H1 (cell line): ENCODE data around the gene PSPH. TPM values are rescaled to one million over a fixed set of nuclear protein-coding genes. Genes with fewer than 3 reads are reported as not detected.

ENCODE experiments used
- CTCF ChIA-PET: fragments of 300-600 bp; sonication (Branson Sonifier 250); formaldehyde crosslinking; loops from one replicate; lab custom pipeline; 2021; ENCODE audit not compliant: partially characterized antibody; lab: Charles Lee
- POLR2A ChIA-PET: fragments of 300-600 bp; sonication (Branson Sonifier 250); formaldehyde crosslinking; loops from one replicate; lab custom pipeline; 2021; ENCODE audit warnings: inconsistent platforms; ENCODE audit not compliant: partially characterized antibody; lab: Charles Lee
- DNase-seq, 2 experiments: peaks; one replicate each; pipeline versions ENCODE4 v3.0.0 to v3.0.0-alpha.2; 2010 to 2022; ENCODE audit warnings: low spot score in 2 of 2, low read depth in 1 of 2, mixed read lengths in 1 of 2
- FAIRE-seq: peaks from 2 replicates; lab custom pipeline; 2011; peaks lifted over from hg19 to GRCh38; lab: Jason Lieb, UNC
- H2AFZ ChIP-seq: 2 replicates; pipeline ENCODE4 v1.8.1; 2012; ENCODE audit warnings: low read length, inconsistent platforms
- H2AK5ac ChIP-seq: 2 replicates; pipeline ENCODE4 v1.6.1; 2013; ENCODE audit warnings: low read depth, low read length
- H2BK120ac ChIP-seq: replicated peaks from 2 replicates; pipeline ENCODE3; 2013; ENCODE audit warnings: low read depth, low read length, inconsistent platforms
- H2BK12ac ChIP-seq: 2 replicates; pipeline ENCODE4 v1.6.1; 2013; ENCODE audit warnings: low read depth, low read length
- H2BK15ac ChIP-seq: 2 replicates; pipeline ENCODE4 v1.6.1; 2013; ENCODE audit warnings: low read length
- H2BK20ac ChIP-seq: 2 replicates; pipeline ENCODE4 v1.6.1; 2013; ENCODE audit warnings: low read length
- H2BK5ac ChIP-seq: 2 replicates; pipeline ENCODE4 v1.6.1; 2013; ENCODE audit warnings: low read depth, low read length
- H3K14ac ChIP-seq: 2 replicates; pipeline ENCODE4 v1.6.1; 2013; ENCODE audit warnings: inconsistent platforms; ENCODE audit not compliant: insufficient read length
- H3K18ac ChIP-seq: 2 replicates; pipeline ENCODE4 v1.6.1; 2013; ENCODE audit warnings: low read length; ENCODE audit errors: extremely low read depth
- H3K23ac ChIP-seq: 2 replicates; pipeline ENCODE4 v1.6.1; 2013; ENCODE audit warnings: inconsistent platforms; ENCODE audit not compliant: insufficient read length
- H3K23me2 ChIP-seq: 2 replicates; pipeline ENCODE4 v1.6.1; 2013; ENCODE audit warnings: low read depth, low read length
- H3K27ac ChIP-seq: 2 replicates; pipeline ENCODE4 v1.6.1; 2011; ENCODE audit warnings: low read depth, low read length, inconsistent platforms
- H3K27me3 ChIP-seq, 4 experiments: replicated peaks in 1 of 4; 1 replicate in 1 of 4; 2 replicates in 3 of 4; pipeline versions ENCODE4 v1.6.1 to v1.8.1; 2011 to 2013; ENCODE audit warnings: low read length in 3 of 4, mild to moderate bottlenecking in 3 of 4, inconsistent platforms in 2 of 4, mixed read lengths in 2 of 4, moderate library complexity in 1 of 4; ENCODE audit not compliant: control insufficient read depth in 3 of 4, insufficient read depth in 3 of 4; ENCODE audit errors: extremely low read depth in 1 of 4
- H3K36me3 ChIP-seq, 4 experiments: 2 replicates each; pipeline versions ENCODE4 v1.6.1 to v1.8.1; 2011 to 2013; ENCODE audit warnings: mild to moderate bottlenecking in 4 of 4, low read length in 3 of 4, moderate library complexity in 2 of 4, control low read depth in 1 of 4, inconsistent platforms in 1 of 4; ENCODE audit not compliant: insufficient read depth in 4 of 4, control insufficient read depth in 2 of 4
- H3K4ac ChIP-seq: replicated peaks from 2 replicates; pipeline ENCODE3; 2013; ENCODE audit warnings: low read length, low read depth, mixed read lengths, inconsistent platforms; ENCODE audit not compliant: insufficient read length
- H3K4me1 ChIP-seq, 4 experiments: replicated peaks in 1 of 4; 1 replicate in 1 of 4; 2 replicates in 3 of 4; pipeline versions ENCODE4 v1.6.1 to v1.8.1; 2011 to 2013; ENCODE audit warnings: low read length in 3 of 4, inconsistent platforms in 2 of 4, mixed read lengths in 1 of 4; ENCODE audit not compliant: insufficient read depth in 4 of 4, control insufficient read depth in 3 of 4
- H3K4me2 ChIP-seq, 2 experiments: 2 replicates each; pipeline versions ENCODE4 v1.6.1 to v1.8.1; 2011 to 2013; ENCODE audit warnings: low read depth in 2 of 2, low read length in 2 of 2, control low read depth in 1 of 2, inconsistent platforms in 1 of 2, mild to moderate bottlenecking in 1 of 2; ENCODE audit not compliant: insufficient read depth in 1 of 2
- H3K4me3 ChIP-seq, 4 experiments: fragments of 200-600, 300-600 bp in 1 of 4; sonication (generic), shearing (Covaris generic), sonication (Bioruptor Twin) in 1 of 4; 2 replicates each; pipeline versions ENCODE4 v1.5.1 to v1.8.1; 2011 to 2016; ENCODE audit warnings: low read length in 4 of 4, low read depth in 3 of 4, control low read depth in 2 of 4, inconsistent platforms in 2 of 4, mild to moderate bottlenecking in 2 of 4, mixed read lengths in 1 of 4, moderate library complexity in 1 of 4; ENCODE audit not compliant: insufficient read depth in 2 of 4; ENCODE audit errors: extremely low read depth in 1 of 4
- H3K56ac ChIP-seq: replicated peaks from 2 replicates; pipeline ENCODE3; 2013; ENCODE audit warnings: low read depth, mild to moderate bottlenecking, mixed read lengths, low read length, inconsistent platforms; ENCODE audit not compliant: insufficient read length
- H3K79me1 ChIP-seq: 2 replicates; pipeline ENCODE4 v1.6.1; 2013; ENCODE audit warnings: low read depth, low read length, control low read depth
- H3K79me2 ChIP-seq, 2 experiments: 2 replicates each; pipeline versions ENCODE4 v1.6.1 to v1.8.1; 2012 to 2013; ENCODE audit warnings: low read length in 2 of 2, mild to moderate bottlenecking in 2 of 2, inconsistent platforms in 1 of 2; ENCODE audit not compliant: insufficient read depth in 2 of 2, control insufficient read depth in 1 of 2
- H3K9ac ChIP-seq, 4 experiments: replicated peaks in 1 of 4; 1 replicate in 1 of 4; 2 replicates in 3 of 4; pipeline versions ENCODE4 v1.6.1 to v1.8.1; 2011 to 2013; ENCODE audit warnings: low read depth in 3 of 4, low read length in 3 of 4, control low read depth in 2 of 4, mild to moderate bottlenecking in 2 of 4, moderate library complexity in 2 of 4, inconsistent platforms in 1 of 4; ENCODE audit errors: extremely low read depth in 1 of 4
- H3K9me3 ChIP-seq, 2 experiments: 2 replicates each; pipeline versions ENCODE4 v1.6.1 to v1.8.1; 2012 to 2013; ENCODE audit warnings: mild to moderate bottlenecking in 2 of 2, moderate library complexity in 2 of 2, control low read depth in 1 of 2, inconsistent platforms in 1 of 2, low read depth in 1 of 2, low read length in 1 of 2, mixed read lengths in 1 of 2; ENCODE audit not compliant: insufficient read depth in 2 of 2
- H4K20me1 ChIP-seq, 2 experiments: replicated peaks in 1 of 2; 2 replicates each; pipeline versions ENCODE3 to v1.8.1; 2011 to 2013; ENCODE audit warnings: inconsistent platforms in 2 of 2, low read length in 2 of 2, mild to moderate bottlenecking in 1 of 2; ENCODE audit not compliant: insufficient read depth in 2 of 2, control insufficient read depth in 1 of 2
- H4K5ac ChIP-seq: 2 replicates; pipeline ENCODE4 v1.6.1; 2013; ENCODE audit warnings: low read length, low read depth, mixed read lengths, inconsistent platforms; ENCODE audit not compliant: insufficient read length
- H4K8ac ChIP-seq: 2 replicates; pipeline ENCODE4 v1.8.0; 2013; ENCODE audit warnings: mild to moderate bottlenecking, moderate library complexity, low read length, inconsistent platforms; ENCODE audit not compliant: insufficient read depth; ENCODE audit errors: extremely low read depth
- H4K91ac ChIP-seq: replicated peaks from 2 replicates; pipeline ENCODE3; 2013; ENCODE audit warnings: low read length, mixed read lengths, inconsistent platforms; ENCODE audit not compliant: insufficient read length
- BRCA1 ChIP-seq: IDR thresholded peaks from 2 replicates; pipeline ENCODE4 v1.6.1; 2012; ENCODE audit warnings: low read depth, low read length, improper control_type of control experiment
- CBX5 ChIP-seq: fragments of 300-800, 300-1000 bp; sonication (generic); IDR thresholded peaks from 2 replicates; pipeline ENCODE4 v1.7.1; 2016; ENCODE audit warnings: antibody characterized with exemption, low read length, low read depth
- FOSL1 ChIP-seq: IDR thresholded peaks from 2 replicates; pipeline ENCODE4 v1.6.1; 2011; ENCODE audit warnings: mild to moderate bottlenecking, low read depth, low read length, moderate library complexity; ENCODE audit not compliant: insufficient read depth
- GABPA ChIP-seq: IDR thresholded peaks from 2 replicates; pipeline ENCODE4 v1.6.1; 2011; ENCODE audit warnings: mild to moderate bottlenecking, low read length, moderate library complexity, borderline replicate concordance; ENCODE audit not compliant: insufficient read depth
- GTF2F1 ChIP-seq: IDR thresholded peaks from 2 replicates; pipeline ENCODE4 v1.6.1; 2012; ENCODE audit warnings: low read depth, low read length, improper control_type of control experiment, borderline replicate concordance
- MAFK ChIP-seq: IDR thresholded peaks from 2 replicates; pipeline ENCODE4 v1.6.1; 2012; ENCODE audit warnings: low read depth, mild to moderate bottlenecking, improper control_type of control experiment, low read length
- NANOG ChIP-seq: IDR thresholded peaks from 2 replicates; pipeline ENCODE4 v1.6.1; 2011; ENCODE audit warnings: low read length, low read depth, mild to moderate bottlenecking, inconsistent platforms; ENCODE audit not compliant: insufficient read depth, poor library complexity, severe bottlenecking
- RBBP5 ChIP-seq: IDR thresholded peaks from 2 replicates; pipeline ENCODE4 v1.7.1; 2012; ENCODE audit warnings: low read depth, mild to moderate bottlenecking, inconsistent platforms, low read length, moderate library complexity, borderline replicate concordance
- SP2 ChIP-seq: IDR thresholded peaks from 2 replicates; pipeline ENCODE4 v1.6.1; 2012; ENCODE audit warnings: mild to moderate bottlenecking, low read length, inconsistent platforms
- SRF ChIP-seq: IDR thresholded peaks from 2 replicates; pipeline ENCODE4 v1.6.1; 2011; ENCODE audit warnings: mild to moderate bottlenecking, low read depth, low read length, moderate library complexity
- SUZ12 ChIP-seq: fragments of 200-600 bp; sonication (generic); IDR thresholded peaks from 2 replicates; pipeline ENCODE4 v1.6.1; 2012; ENCODE audit warnings: mild to moderate bottlenecking, inconsistent platforms, low read length, moderate library complexity, mixed read lengths
- WGBS, 2 experiments: shearing (Covaris generic) in 1 of 2; methylation state at CpG; one replicate each; pipeline versions ENCODE4 v1.1.6 to v1.1.7; 2013 to 2015; ENCODE audit warnings: low lambda C conversion rate in 2 of 2, mixed read lengths in 2 of 2, inconsistent platforms in 1 of 2, low coverage in 1 of 2, missing lambda C conversion rate in 1 of 2; ENCODE audit not compliant: insufficient replicate concordance in 2 of 2, insufficient coverage in 1 of 2, insufficient read length in 1 of 2; ENCODE audit errors: extremely low coverage in 1 of 2, missing lambda C conversion rate in 1 of 2; 5-methylcytosine and 5-hydroxymethylcytosine counted together
- polyA plus RNA-seq, 7 experiments: library from polyadenylated mRNA; depleted of rRNA in 3 of 7; stranded (reverse) in 5 of 7; unstranded in 2 of 7; fragments of >200 nt in 5 of 7; fragments of 200-250 nt in 2 of 7; gene quantifications; 1 replicate in 5 of 7; 2 replicates in 1 of 7; 4 replicates in 1 of 7; pipeline versions ENCODE4 v1.2.1 to v1.2.3, GENCODE V29; 2011 to 2013; ENCODE audit warnings: missing spikeins in 2 of 7, mixed read lengths in 2 of 7
- total RNA-seq: library from RNA; stranded (reverse); fragmentation: NEBNext Ultra II Directional; extraction: Animal tissue kit (Norgen Biotek cat#: 25700); gene quantifications from 2 replicates; pipeline ENCODE4 v1.2.1, GENCODE V29; 2021
- TF ChIP-seq, protein P1 (sequence below), 3 experiments: IDR thresholded peaks; 1 replicate in 2 of 3; 2 replicates in 1 of 3; pipeline versions ENCODE4 v1.5.1 to v1.6.1; 2011; ENCODE audit warnings: low read length in 3 of 3, mild to moderate bottlenecking in 3 of 3, inconsistent platforms in 2 of 3, low read depth in 1 of 3, moderate library complexity in 1 of 3; ENCODE audit not compliant: insufficient read depth in 1 of 3; ENCODE audit errors: control extremely low read depth in 1 of 3

PSPH gene
- total and polyA plus RNA-seq, 2 of the 8 experiments (the other 6 are each of a cell fraction or from before 2014, with no cell fraction given): 31.0 to 64.8 TPM

DNA sequence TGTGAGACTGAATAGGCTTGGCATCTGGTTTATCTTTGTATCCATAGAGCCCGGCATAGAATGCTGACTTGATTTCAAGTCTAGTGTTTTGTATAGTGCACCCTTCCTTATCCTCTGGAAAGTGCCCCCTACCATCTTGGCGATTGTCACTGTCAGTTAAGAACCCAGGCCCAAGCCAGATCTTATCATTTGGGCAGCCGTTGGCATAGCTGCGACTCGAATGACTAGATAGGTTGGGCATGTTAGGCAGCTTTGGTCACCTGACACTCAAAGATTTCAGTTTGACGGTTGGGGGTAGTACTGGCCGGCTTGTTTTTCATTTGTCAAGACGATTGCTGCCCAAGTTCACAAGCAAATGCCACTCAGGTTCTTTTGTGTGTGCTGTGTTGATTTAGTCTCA is 80.3 kb downstream of the PSPH start:
- Histone ChIP-seq H3K79me1 (peaks cover 6% of the 10 kb centered on the region), H3K23ac (no peak overlapping the region), H3K36me3 (no peaks in the 10 kb centered on the region), H3K9ac (no peak overlapping the region), H4K91ac (no peak overlapping the region), H2AFZ (no peak overlapping the region), H2BK12ac (no peak overlapping the region), H3K79me2 (peaks cover under 1 to 26% of the 10 kb centered on the region in 2 experiments; a peak in 3 of 4 replicates), H3K4me2 (no peak overlapping the region), H2BK15ac (no peak overlapping the region), H2AK5ac (no peak overlapping the region), H3K14ac (no peak overlapping the region), H2BK120ac (no peak overlapping the region), H2BK20ac (no peak overlapping the region), H3K4me3 (no peak overlapping the region), H3K4me1 (peaks cover 0 to 5% (median 1%) of the 10 kb centered on the region in 4 experiments; a peak in 2 of 7 replicates), H3K27ac (no peak overlapping the region), H3K9me3 (no peaks in the 10 kb centered on the region), H3K56ac (no peak overlapping the region), H3K23me2 (no peaks in the 10 kb centered on the region), H3K27me3 (no peaks in the 10 kb centered on the region), H4K8ac (no peak overlapping the region), H4K20me1 (peaks cover 2 to 7% of the 10 kb centered on the region in 2 experiments), H4K5ac (no peak overlapping the region), H2BK5ac (no peak overlapping the region), H3K4ac (no peak overlapping the region), H3K18ac (no peak overlapping the region)
- ChIA-PET CTCF (no interaction called here), POLR2A (interaction anchor here (0.6 to 2.0 kb wide), 3 partner anchors 9 to 63 kb away, joined by 3 to 7 read pairs (median 6); no protein-coding TSS in a partner anchor)
- WGBS, 2 experiments: 84% methylated on average over 8 of the region's 8 CpGs; no CpG with 5 or more reads in 1 of the 2 experiments
- DNase-seq (no peak), FAIRE-seq (no peak)
- TF ChIP-seq SP2 (no peak), NANOG (no peak), BRCA1 (no peak), RBBP5 (no peak), CBX5 (no peak), SRF (no peak), GTF2F1 (no peak), FOSL1 (no peak), GABPA (no peak), SUZ12 (no peak), MAFK (no peak)
- TF ChIP-seq, protein P1, sequence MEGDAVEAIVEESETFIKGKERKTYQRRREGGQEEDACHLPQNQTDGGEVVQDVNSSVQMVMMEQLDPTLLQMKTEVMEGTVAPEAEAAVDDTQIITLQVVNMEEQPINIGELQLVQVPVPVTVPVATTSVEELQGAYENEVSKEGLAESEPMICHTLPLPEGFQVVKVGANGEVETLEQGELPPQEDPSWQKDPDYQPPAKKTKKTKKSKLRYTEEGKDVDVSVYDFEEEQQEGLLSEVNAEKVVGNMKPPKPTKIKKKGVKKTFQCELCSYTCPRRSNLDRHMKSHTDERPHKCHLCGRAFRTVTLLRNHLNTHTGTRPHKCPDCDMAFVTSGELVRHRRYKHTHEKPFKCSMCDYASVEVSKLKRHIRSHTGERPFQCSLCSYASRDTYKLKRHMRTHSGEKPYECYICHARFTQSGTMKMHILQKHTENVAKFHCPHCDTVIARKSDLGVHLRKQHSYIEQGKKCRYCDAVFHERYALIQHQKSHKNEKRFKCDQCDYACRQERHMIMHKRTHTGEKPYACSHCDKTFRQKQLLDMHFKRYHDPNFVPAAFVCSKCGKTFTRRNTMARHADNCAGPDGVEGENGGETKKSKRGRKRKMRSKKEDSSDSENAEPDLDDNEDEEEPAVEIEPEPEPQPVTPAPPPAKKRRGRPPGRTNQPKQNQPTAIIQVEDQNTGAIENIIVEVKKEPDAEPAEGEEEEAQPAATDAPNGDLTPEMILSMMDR (IDR thresholded peaks at IDR 0.05; ENCODE audit: control extremely low read depth in 1 of 3, insufficient read depth in 1 of 3, low read depth in 1 of 3, low read length in 3 of 3): no peak
